ENCODE results near the gene ATP2A2.

DNA sequence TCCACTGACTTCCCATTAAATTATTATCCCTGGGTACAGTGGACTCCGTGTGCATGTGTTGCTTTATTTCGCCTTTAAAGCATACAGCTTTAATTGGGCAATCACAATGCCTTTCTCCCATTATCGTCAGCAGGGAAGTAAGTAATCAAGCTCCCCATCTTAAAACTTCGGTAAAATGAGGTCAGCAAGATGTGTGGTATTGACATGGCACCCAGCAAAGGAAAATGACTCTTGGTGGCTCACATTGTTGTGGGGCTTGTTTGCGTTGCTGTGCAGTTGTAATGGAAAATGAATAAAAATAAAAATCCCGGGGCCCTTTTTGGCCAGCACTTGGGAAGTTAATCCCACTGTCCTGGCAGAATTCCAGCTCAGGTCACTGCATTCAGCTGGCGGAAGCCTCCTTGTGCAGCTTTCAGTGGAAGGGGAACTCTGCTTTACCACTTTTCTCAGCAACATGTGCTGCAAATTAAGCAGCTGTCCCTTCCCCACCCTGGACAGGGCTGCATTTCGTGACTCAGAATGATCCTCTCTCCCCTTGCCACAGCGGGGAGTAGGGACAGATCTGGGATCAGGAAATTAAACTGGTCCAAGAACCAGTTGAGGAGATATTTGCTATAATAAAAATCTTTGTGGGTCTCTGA lies 13.9 kb upstream of the ATP2A2 start:
- TF ChIP-seq, protein P1, sequence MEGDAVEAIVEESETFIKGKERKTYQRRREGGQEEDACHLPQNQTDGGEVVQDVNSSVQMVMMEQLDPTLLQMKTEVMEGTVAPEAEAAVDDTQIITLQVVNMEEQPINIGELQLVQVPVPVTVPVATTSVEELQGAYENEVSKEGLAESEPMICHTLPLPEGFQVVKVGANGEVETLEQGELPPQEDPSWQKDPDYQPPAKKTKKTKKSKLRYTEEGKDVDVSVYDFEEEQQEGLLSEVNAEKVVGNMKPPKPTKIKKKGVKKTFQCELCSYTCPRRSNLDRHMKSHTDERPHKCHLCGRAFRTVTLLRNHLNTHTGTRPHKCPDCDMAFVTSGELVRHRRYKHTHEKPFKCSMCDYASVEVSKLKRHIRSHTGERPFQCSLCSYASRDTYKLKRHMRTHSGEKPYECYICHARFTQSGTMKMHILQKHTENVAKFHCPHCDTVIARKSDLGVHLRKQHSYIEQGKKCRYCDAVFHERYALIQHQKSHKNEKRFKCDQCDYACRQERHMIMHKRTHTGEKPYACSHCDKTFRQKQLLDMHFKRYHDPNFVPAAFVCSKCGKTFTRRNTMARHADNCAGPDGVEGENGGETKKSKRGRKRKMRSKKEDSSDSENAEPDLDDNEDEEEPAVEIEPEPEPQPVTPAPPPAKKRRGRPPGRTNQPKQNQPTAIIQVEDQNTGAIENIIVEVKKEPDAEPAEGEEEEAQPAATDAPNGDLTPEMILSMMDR (conservative IDR thresholded peaks at IDR 0.05; ENCODE audit: low read depth, low read length), result no peak
- no peak for TF ChIP-seq POLR2A (IDR thresholded peaks at IDR 0.05; ENCODE audit: low read depth, low read length)
- no peak for TF ChIP-seq CHD1 (IDR thresholded peaks at IDR 0.05; ENCODE audit: low read depth, low read length)
- TF ChIP-seq, protein P2, sequence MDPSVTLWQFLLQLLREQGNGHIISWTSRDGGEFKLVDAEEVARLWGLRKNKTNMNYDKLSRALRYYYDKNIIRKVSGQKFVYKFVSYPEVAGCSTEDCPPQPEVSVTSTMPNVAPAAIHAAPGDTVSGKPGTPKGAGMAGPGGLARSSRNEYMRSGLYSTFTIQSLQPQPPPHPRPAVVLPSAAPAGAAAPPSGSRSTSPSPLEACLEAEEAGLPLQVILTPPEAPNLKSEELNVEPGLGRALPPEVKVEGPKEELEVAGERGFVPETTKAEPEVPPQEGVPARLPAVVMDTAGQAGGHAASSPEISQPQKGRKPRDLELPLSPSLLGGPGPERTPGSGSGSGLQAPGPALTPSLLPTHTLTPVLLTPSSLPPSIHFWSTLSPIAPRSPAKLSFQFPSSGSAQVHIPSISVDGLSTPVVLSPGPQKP (IDR thresholded peaks at IDR 0.05; ENCODE audit: borderline replicate concordance, low read depth, low read length), result no peak
- TF ChIP-seq MAFK (IDR thresholded peaks at IDR 0.05; ENCODE audit: low read depth, low read length), result no peak
- TF ChIP-seq SMC3 (IDR thresholded peaks at IDR 0.05; ENCODE audit: low read depth, low read length), result no peak
- no peak for TF ChIP-seq RCOR1 (IDR thresholded peaks at IDR 0.05; ENCODE audit: insufficient replicate concordance, low read length)
- TF ChIP-seq MAZ (IDR thresholded peaks at IDR 0.05; ENCODE audit: borderline replicate concordance, low read depth, low read length), result no peak
- TF ChIP-seq FOS (IDR thresholded peaks at IDR 0.05; ENCODE audit: low read depth, low read length), result no peak
- no peak for TF ChIP-seq MXI1 (IDR thresholded peaks at IDR 0.05; ENCODE audit: borderline replicate concordance, low read depth, low read length)
- TF ChIP-seq RFX5 (IDR thresholded peaks at IDR 0.05; ENCODE audit: low read depth, low read length), result no peak
